Stomach (tissue), 4 donors: Measurements from ENCODE around the gene TNPO2.

ENCODE experiments used
- EP300 ChIP-seq: sonication (generic); formaldehyde crosslinking; IDR thresholded peaks from one replicate; pipeline ENCODE4 v1.6.1; 2017; ENCODE audit warnings: antibody characterized with exemption
- POLR2A ChIP-seq, 4 donors: fragments of 450-650 bp; IDR thresholded peaks; one replicate each; pipeline ENCODE4 v1.6.1; 2016; ENCODE audit warnings: antibody characterized with exemption in 4 of 4, control low read depth in 2 of 4, mild to moderate bottlenecking in 1 of 4, moderate library complexity in 1 of 4
- POLR2AphosphoS5 ChIP-seq, 3 donors: sonication (generic); formaldehyde crosslinking; IDR thresholded peaks; one replicate each; pipeline ENCODE4 v1.6.1; 2016; ENCODE audit warnings: antibody characterized with exemption in 3 of 3
- TF ChIP-seq, protein P1 (sequence below), 7 experiments: fragments of 450-650 bp in 4 of 7; fragments of 200-600 bp in 3 of 7; sonication (generic) in 3 of 7; IDR thresholded peaks; one replicate each; pipeline ENCODE4 v1.5.1; 2016 to 2019; ENCODE audit warnings: antibody characterized with exemption in 7 of 7, control low read depth in 2 of 7, mild to moderate bottlenecking in 1 of 7

DNA sequence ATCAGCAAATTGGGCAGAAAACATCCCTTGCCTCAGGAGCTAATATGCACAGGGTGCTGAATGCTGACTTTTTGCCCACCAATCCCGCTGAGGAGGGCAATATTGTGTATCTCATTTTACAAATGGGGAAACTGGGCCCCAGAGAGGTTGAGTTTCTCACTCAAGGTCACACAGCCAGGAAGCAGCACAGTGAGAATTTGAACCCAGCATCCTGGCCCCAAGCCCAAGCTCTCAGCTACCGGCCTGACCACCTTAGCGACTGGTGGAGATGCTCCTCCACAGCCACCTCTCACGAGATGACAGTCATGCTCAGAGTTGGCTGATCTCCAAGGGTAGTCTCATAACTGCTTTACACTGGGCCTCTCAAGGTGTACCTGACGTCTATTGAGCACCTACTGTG lies 30.8 kb downstream of the TNPO2 start:
- TF ChIP-seq POLR2A (IDR thresholded peaks at IDR 0.05) = no peak
- TF ChIP-seq, protein P1, sequence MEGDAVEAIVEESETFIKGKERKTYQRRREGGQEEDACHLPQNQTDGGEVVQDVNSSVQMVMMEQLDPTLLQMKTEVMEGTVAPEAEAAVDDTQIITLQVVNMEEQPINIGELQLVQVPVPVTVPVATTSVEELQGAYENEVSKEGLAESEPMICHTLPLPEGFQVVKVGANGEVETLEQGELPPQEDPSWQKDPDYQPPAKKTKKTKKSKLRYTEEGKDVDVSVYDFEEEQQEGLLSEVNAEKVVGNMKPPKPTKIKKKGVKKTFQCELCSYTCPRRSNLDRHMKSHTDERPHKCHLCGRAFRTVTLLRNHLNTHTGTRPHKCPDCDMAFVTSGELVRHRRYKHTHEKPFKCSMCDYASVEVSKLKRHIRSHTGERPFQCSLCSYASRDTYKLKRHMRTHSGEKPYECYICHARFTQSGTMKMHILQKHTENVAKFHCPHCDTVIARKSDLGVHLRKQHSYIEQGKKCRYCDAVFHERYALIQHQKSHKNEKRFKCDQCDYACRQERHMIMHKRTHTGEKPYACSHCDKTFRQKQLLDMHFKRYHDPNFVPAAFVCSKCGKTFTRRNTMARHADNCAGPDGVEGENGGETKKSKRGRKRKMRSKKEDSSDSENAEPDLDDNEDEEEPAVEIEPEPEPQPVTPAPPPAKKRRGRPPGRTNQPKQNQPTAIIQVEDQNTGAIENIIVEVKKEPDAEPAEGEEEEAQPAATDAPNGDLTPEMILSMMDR (IDR thresholded peaks at IDR 0.05) = no peak
- no peak for TF ChIP-seq POLR2AphosphoS5 (IDR thresholded peaks at IDR 0.05)
- no peak for TF ChIP-seq EP300
